ENCODE results near the gene SPACA7.

GRCh38 chr13:112416647-112417046 is 40.5 kb downstream of the SPACA7 start:
- no peak for TF ChIP-seq CTCF (IDR thresholded peaks at IDR 0.05; ENCODE audit: insufficient read depth, low read length)
- TF ChIP-seq POLR2AphosphoS5 (IDR thresholded peaks at IDR 0.05; ENCODE audit: low read depth): no peak
- no peak for TF ChIP-seq REST (IDR thresholded peaks at IDR 0.05; ENCODE audit: insufficient replicate concordance, low read depth)
- TF ChIP-seq SPI1 (IDR thresholded peaks at IDR 0.05; ENCODE audit: borderline replicate concordance, low read depth): no peak
- TF ChIP-seq GABPA (IDR thresholded peaks at IDR 0.05; ENCODE audit: low read depth): no peak

Data from HL-60 (cell line).